NCI-H748 treated with DMSO at 0.1 percent for 48 hours (cell line): ENCODE results near the gene CCDC85A.

ENCODE experiments used
- DNase-seq: peaks from one replicate; lab custom pipeline; 2025; lab: John Stamatoyannopoulos, UW

The CCDC85A gene

GRCh38 chr2:56192664-56193305 lies 9.0 kb downstream of the CCDC85A start:
- DNase-seq, result no peak

- DNase-seq, result no peak
Measured at GRCh38 chr2:56195563-56195962, 11.8 kb downstream of the CCDC85A start.

- no peak for DNase-seq
Measured at GRCh38 chr2:56197816-56198215, 14.0 kb downstream of the CCDC85A start.

GRCh38 chr2:56198936-56199335 lies 15.1 kb downstream of the CCDC85A start:
- DNase-seq, result no peak

GRCh38 chr2:56199492-56199891 lies 15.7 kb downstream of the CCDC85A start:
- no peak for DNase-seq

GRCh38 chr2:56202381-56203121 lies 18.8 kb downstream of the CCDC85A start:
- no peak for DNase-seq

- DNase-seq, result no peak
Measured at GRCh38 chr2:56204556-56204955, 20.8 kb downstream of the CCDC85A start.

- DNase-seq, result no peak
Measured at GRCh38 chr2:56206250-56206649, 22.5 kb downstream of the CCDC85A start.

GRCh38 chr2:56207760-56208159 lies 24.0 kb downstream of the CCDC85A start:
- DNase-seq, result no peak

- DNase-seq, result no peak
Measured at GRCh38 chr2:56208380-56208779, 24.6 kb downstream of the CCDC85A start.

- no peak for DNase-seq
Measured at GRCh38 chr2:56209701-56210100, 25.9 kb downstream of the CCDC85A start.

- no peak for DNase-seq
Measured at GRCh38 chr2:56210291-56210690, 26.5 kb downstream of the CCDC85A start.

- no peak for DNase-seq
Measured at GRCh38 chr2:56211048-56211447, 27.3 kb downstream of the CCDC85A start.

- DNase-seq, result no peak
Measured at GRCh38 chr2:56215911-56216310, 32.1 kb downstream of the CCDC85A start.

- DNase-seq, result no peak
Measured at GRCh38 chr2:56217106-56217505, 33.3 kb downstream of the CCDC85A start.

GRCh38 chr2:56222481-56222880 lies 38.7 kb downstream of the CCDC85A start:
- DNase-seq, result no peak

GRCh38 chr2:56224316-56224715 lies 40.5 kb downstream of the CCDC85A start:
- DNase-seq, result no peak

- no peak for DNase-seq
Measured at GRCh38 chr2:56227811-56228210, 44.0 kb downstream of the CCDC85A start.

- no peak for DNase-seq
Measured at GRCh38 chr2:56229397-56230060, 45.7 kb downstream of the CCDC85A start.

- DNase-seq, result no peak
Measured at GRCh38 chr2:56230156-56230555, 46.4 kb downstream of the CCDC85A start.

- no peak for DNase-seq
Measured at GRCh38 chr2:56231361-56231760, 47.6 kb downstream of the CCDC85A start.

GRCh38 chr2:56232912-56233311 lies 49.1 kb downstream of the CCDC85A start:
- DNase-seq, result no peak

- DNase-seq, result no peak
Measured at GRCh38 chr2:56234241-56234640, 50.5 kb downstream of the CCDC85A start.
